COR-L47 (cell line): ENCODE data around the gene PLXDC2.

ENCODE experiments used
- DNase-seq: peaks from one replicate; lab custom pipeline; 2025; lab: John Stamatoyannopoulos, UW

The PLXDC2 gene

GRCh38 chr10:19857876-19858275 lies 41.6 kb downstream of the PLXDC2 start:
- no peak for DNase-seq

- DNase-seq = no peak
Observed at GRCh38 chr10:19860107-19860506, 43.9 kb downstream of the PLXDC2 start.

- no peak for DNase-seq
Observed at GRCh38 chr10:19862811-19863515, 46.7 kb downstream of the PLXDC2 start.

GRCh38 chr10:19865676-19866075 lies 49.4 kb downstream of the PLXDC2 start:
- no peak for DNase-seq

- no peak for DNase-seq
Observed at GRCh38 chr10:19869370-19869769, 53.1 kb downstream of the PLXDC2 start.

- DNase-seq = no peak
Observed at GRCh38 chr10:19872504-19873271, 56.5 kb downstream of the PLXDC2 start.

- no peak for DNase-seq
Observed at GRCh38 chr10:19874190-19874589, 58.0 kb downstream of the PLXDC2 start.

GRCh38 chr10:19874791-19875190 lies 58.6 kb downstream of the PLXDC2 start:
- no peak for DNase-seq

GRCh38 chr10:19876570-19876969 lies 60.3 kb downstream of the PLXDC2 start:
- no peak for DNase-seq

- DNase-seq = no peak
Observed at GRCh38 chr10:19877466-19878255, 61.4 kb downstream of the PLXDC2 start.

GRCh38 chr10:19882621-19883020 lies 66.4 kb downstream of the PLXDC2 start:
- DNase-seq = no peak

- no peak for DNase-seq
Observed at GRCh38 chr10:19888061-19888660, 71.9 kb downstream of the PLXDC2 start.

- DNase-seq = no peak
Observed at GRCh38 chr10:19889256-19889655, 73.0 kb downstream of the PLXDC2 start.

GRCh38 chr10:19891429-19891828 lies 75.2 kb downstream of the PLXDC2 start:
- no peak for DNase-seq

- no peak for DNase-seq
Observed at GRCh38 chr10:19892270-19892669, 76.0 kb downstream of the PLXDC2 start.

- no peak for DNase-seq
Observed at GRCh38 chr10:19892677-19893076, 76.4 kb downstream of the PLXDC2 start.

GRCh38 chr10:19895500-19895899 lies 79.3 kb downstream of the PLXDC2 start:
- DNase-seq = no peak

GRCh38 chr10:19902456-19902855 lies 86.2 kb downstream of the PLXDC2 start:
- no peak for DNase-seq

- DNase-seq = no peak
Observed at GRCh38 chr10:19904202-19904661, 88.0 kb downstream of the PLXDC2 start.

GRCh38 chr10:19906108-19906791 lies 90.0 kb downstream of the PLXDC2 start:
- no peak for DNase-seq

- DNase-seq = no peak
Observed at GRCh38 chr10:19908991-19909696, 92.9 kb downstream of the PLXDC2 start.
